HepG2 (cell line): Measurements from ENCODE around the gene LZTFL1.

ENCODE experiments used
- FOXK1 ChIP-seq: sonication (generic); formaldehyde crosslinking; IDR thresholded peaks from 2 replicates; pipeline ENCODE4 v1.4.0; 2020; ENCODE audit warnings: low read depth, missing genetic modification reagents, borderline replicate concordance
- KDM6A ChIP-seq: IDR thresholded peaks from 2 replicates; pipeline ENCODE4 v1.6.1; 2016; ENCODE audit warnings: low read depth

- TF ChIP-seq KDM6A (no peak), FOXK1 (CRISPR knock-in tag) (no peak)
Measured at GRCh38 chr3:45890405-45890804, 48.5 kb upstream of the LZTFL1 start.
